ENCODE measurements around the gene SLIT3.

- TF ChIP-seq CTCF (IDR thresholded peaks at IDR 0.05) (no peak), POLR2A (IDR thresholded peaks at IDR 0.05) (no peak)
Measured at GRCh38 chr5:168637281-168637680, 663.7 kb downstream of the SLIT3 start.
